HG02759 (cell line): ENCODE measurements around the gene SEC14L2.
"Not testable (repeated sequence)": the region's sequence is repeated elsewhere in the genome, so short reads cannot be mapped to it uniquely, and the experiment has no call there.

Source experiments
- ATAC-seq: cut with Tn5 transposase; IDR thresholded peaks from one replicate; pipeline ENCODE4 v1.9.1; 2021; ENCODE audit warnings: mild to moderate bottlenecking, moderate library complexity; ENCODE audit not compliant: unreplicated experiment

SEC14L2 gene

DNA sequence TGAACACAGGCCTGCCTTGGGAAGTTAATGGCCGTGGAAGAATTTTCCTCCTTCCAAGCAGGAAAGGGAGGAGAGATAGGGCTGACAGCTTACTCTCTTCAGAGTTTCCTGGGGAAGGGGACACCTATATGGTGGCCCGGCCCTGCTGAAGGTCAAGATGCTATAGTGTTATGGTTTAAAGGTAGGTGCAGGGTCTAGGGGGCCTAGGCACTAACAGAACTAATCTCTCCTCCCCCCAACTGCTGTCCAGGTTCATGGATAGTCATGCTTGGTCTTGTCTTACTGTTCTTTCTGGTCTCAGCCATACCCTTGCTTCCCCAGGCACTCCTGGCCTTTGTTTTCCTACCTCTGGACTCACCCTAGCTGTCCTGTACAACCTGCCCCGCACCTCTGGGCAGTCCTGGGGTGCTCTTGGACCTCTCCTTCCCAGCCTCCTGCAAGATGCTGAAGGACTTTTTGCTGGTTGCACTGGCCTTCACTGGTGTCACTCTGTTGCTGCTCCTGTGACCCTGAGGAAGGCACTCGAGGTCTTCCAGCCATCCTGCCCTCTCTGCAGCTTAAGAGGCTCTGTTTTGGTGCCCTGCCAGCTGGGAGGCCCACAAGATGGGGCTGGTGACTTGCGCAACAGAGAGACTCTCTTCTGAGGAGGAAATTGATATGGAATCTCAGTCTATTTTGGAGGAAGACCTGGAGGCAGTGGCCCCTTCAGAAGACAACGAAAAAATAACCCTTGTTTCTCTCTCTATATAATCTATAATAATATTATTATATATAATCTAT lies 57.1 kb downstream of the SEC14L2 start:
- ATAC-seq: no peak

DNA sequence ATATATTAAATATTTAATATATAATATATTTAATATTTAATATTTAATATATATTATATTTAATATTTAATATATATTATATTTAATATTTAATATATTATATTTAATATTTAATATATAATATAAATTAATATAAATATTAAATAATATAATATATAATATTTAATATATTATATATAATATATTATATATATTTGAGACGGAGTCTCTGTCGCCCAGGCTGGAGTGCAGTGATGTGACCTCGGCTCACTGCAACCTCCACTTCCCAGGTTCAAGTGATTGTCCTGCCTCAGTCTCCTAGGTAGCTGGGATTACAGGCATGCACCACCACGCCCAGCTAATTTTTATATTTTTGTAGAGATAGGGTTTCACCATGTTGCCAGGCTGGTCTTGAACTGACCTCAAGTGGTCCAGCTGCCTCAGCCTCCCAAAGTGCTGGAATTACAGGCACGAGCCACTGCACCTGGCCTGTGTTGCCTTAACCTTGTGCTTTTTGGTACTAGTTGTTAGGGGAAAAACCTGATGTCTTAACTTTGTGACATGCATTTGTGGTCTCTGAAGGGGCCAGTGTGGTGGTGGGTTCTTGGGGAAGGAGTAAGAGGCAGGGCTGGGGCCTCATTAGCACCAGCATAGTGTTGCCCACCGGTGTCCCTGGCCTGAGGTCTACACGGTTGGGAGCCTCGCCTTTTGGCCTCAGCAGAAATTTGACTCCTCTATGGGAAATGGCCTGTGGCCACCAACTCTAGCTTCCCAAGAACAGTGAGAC lies 58.4 kb downstream of the SEC14L2 start:
- ATAC-seq: no peak

DNA sequence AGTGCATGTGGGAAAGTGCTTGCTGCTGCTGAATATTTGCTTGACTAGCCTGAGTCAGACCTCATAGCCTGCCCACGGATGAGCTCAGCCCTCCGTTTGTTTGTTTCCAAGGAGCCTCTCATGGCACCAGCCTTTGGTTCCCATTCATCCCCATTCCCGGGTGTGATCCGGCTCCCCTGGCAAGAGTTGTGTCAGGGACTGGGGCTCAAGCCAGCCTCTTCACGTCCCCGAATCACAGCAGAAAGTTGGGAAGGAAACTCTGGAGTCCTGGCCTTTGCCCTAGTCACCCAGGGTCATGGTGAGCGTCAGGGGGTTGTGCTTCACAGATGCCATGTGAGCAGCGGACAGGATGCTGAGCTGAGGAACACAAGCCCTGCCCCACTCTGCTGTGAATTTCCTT lies 61.2 kb downstream of the SEC14L2 start:
- ATAC-seq: no peak

DNA sequence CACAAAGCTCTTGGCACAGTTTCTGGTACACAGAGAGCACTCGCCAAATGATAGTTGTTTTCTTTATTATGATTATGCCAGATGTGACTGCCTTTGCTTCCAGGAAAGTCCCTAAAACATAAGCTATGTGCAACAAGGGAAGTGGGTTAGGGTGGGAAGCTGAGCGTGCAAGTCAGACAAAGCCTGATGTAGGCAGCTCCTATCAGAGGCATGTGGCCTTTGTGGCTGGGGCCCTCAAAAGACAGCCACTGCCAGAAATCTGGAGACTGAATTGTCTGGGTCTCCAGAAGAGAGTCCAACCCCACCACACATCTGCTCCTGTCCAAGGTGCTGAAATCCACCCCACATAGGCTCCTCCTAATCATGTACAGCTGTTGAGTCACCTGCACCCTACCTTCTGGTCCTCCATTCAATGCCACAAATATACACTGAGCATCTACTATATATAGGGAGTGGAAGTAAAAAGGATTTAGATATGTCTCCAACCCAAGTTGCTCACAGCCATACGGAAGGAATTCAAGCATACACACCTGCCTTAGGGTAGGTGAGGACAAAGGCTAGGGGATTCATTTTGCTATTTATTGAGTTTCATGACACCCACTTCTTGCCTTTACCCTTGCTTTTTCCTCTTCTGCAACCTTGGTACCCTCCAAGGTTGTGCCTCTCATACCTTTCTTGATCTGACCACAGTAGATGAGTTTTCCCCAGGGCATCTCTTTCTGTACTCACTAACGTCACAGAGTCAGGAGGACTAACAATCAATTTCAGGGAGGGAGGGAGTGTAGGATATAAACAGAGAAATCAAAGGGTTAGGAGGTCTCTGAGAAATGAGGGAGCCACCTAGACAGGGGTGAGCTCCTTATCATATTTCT lies 62.6 kb downstream of the SEC14L2 start:
- ATAC-seq: no peak

DNA sequence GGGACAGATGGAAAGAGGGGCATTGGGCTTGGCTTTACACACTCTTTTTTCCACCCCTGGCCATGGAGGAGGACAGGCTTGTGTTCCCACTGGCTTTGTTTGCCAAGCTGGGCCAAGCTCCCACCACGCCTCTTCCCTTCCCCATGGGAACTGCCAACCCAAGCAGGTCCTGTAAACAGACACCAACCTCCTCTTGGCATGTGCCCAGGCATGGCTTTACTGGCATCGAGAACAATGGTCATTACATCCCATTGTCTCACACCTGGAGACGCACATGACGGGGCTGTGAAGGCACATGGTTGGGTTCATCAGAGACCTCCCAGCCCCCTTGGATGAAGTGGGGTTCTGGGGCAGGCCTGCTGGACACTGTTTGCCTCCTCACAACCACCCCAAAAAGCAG lies 63.3 kb downstream of the SEC14L2 start:
- ATAC-seq: no peak

DNA sequence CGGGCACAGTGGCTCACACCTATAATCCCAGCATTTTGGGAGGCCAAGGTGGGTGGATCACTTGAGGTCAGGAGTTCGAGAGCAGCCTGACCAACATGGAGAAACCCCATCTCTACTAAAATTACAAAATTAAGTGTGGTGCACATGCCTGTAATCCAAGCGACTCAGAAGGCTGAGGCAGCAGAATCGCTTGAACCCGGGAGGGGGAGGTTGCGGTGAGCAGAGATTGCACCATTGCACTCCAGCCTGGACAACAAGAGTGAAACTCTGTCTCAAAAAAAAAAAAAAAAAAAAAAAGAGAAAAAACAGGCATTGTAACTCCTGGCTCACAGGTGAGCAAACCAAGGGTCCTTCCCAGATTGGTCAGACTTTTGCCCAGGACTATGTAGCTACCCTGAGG lies 63.7 kb downstream of the SEC14L2 start:
- ATAC-seq: not testable (repeated sequence)

DNA sequence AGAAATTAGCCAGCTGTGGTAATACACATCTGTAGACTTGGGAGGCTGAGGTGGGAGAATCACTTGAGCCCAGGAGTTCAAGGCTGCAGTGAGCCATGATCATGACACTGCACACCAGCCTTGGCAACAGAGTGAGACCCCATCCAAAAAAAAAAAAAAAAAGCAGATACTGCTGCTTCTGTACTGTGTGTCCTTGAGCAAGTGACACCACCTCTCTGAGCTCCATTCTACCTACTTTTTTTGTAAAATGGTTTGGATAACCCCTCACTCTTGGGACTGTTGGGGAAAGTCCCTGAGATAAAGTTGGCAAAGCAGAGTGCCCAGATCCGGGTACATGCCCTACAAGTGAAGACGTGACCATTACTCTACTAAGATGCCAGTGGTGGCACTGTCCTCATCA lies 72.3 kb downstream of the SEC14L2 start:
- no peak for ATAC-seq

DNA sequence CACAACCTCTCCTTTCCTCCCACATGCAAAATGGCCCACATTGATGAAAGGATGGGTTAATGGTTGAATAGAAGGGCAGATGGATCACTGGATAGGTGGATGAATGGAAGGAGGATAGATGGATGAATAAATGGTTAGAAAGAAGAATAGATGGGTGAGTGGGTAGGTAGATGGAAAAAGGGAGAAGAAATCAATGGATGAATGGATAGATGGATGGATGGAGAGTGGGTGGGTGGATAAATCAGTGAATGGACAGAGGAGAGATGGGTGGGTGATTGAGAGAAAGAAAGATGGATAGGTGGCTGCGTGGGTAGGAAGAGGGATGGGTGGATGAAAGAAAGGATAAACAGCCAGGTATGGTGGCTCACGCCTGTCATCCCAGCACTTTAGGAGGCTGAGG lies 73.8 kb downstream of the SEC14L2 start:
- ATAC-seq: no peak

DNA sequence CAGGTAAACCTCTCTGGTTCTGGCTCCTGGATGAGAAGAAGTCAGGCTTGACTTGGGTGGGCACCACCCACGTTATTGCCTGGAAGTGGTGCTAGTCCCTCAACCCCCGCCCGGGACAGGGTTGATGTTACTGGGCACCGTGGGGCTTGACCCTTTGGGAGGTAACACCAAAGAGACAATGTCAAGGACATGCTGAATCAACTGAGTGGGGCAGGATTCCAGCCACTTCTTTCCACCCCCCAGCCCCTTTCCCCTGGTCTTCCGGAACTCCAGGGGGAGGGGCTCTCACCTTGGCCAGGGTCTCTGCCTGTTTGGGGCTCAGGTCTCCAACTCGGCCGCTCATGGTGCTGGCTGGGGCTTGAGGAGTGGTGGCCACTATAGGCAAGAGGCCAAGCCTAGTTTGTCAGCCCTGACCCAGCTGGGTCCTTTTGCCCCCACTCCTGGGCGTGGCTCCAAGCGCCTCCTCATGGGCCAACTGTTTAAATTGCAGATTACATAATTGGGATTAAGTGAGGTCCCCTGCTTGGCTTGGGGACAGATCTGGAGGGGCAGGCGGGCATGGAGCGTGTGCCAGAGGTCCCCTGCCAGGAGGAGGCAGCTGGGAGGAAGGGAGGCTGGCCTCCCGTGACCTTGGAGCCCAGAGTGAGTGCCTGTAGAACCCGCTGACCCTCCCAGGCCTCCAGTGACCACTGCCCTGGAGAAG lies 74.9 kb downstream of the SEC14L2 start, which contains the start of gene SEC14L3:
Gene SEC14L3, minus strand, starts transcription at position 402 of the 703 bp plus-strand sequence. Its CDS starts 59 bp downstream, at position 343.
- no peak for ATAC-seq

DNA sequence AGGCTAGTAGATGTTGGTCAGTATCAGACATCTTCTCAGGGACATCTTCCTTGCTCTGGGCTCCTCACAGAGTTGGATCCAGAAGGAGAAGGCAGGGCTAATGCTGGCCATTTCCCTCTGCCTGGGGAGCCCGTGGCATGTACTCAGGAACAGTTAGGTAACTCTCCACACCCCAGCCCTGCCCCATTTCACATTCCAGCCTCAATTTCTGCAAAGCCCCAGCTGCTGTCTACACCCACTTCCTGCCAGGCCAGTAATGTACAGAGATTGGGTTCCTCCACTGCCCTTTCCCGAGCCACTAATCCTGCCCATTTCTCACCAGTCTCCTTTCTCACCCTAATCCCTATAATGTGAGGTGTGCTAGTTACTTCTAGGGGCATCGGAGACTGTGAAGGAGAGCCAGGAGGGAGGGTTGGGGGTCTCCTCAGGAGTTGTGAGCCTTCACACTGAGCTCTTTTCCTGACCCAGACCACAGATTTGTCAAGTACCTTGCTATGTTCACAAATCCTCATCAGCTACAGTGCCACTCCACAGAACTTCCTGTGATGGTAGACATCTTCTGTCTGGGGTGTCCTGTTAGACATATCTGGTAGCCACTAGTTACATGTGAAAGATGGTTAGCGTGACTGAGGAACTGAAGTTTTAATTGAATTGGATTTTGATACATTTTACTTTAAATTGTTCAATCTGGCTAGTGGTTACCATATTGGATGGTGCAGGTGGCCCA lies 76.3 kb downstream of the SEC14L2 start:
- no peak for ATAC-seq

DNA sequence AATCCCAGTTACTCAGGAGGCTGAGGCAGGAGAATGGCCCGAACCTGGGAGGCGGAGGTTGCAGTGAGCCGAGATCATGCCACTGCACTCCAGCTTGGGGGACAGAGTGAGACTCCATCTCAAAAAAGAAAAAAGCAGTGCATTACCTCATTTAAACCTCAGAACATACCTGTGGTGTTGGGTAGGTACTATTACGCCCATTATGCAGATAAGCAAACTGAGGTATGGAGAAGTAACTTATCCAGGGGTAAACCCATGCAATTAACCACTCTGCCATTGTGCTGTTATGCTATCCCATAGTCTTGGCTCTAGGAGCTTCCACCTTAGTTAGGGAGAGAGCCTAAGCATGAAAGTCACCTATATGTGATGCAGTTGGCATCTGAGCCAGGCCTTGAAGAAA lies 77.3 kb downstream of the SEC14L2 start:
- ATAC-seq: no peak
